D721Med (cell line): ENCODE results near the gene KIAA1755.

Experiments
- DNase-seq: peaks from one replicate; pipeline ENCODE4 v3.0.0; 2011; ENCODE audit warnings: low spot score; ENCODE audit not compliant: insufficient read length
- FAIRE-seq: peaks from 2 replicates; lab custom pipeline; 2011; peaks lifted over from hg19 to GRCh38; lab: Jason Lieb, UNC
- TF ChIP-seq, protein P1 (sequence below): IDR thresholded peaks from 2 replicates; pipeline ENCODE4 v1.5.1; 2012; ENCODE audit warnings: mild to moderate bottlenecking, control low read depth; ENCODE audit not compliant: insufficient read depth; ENCODE audit errors: missing control alignments

Gene KIAA1755

GRCh38 chr20:38179846-38180245 is 80.7 kb downstream of the KIAA1755 start:
- FAIRE-seq (no peak), DNase-seq (no peak)
- TF ChIP-seq, protein P1, sequence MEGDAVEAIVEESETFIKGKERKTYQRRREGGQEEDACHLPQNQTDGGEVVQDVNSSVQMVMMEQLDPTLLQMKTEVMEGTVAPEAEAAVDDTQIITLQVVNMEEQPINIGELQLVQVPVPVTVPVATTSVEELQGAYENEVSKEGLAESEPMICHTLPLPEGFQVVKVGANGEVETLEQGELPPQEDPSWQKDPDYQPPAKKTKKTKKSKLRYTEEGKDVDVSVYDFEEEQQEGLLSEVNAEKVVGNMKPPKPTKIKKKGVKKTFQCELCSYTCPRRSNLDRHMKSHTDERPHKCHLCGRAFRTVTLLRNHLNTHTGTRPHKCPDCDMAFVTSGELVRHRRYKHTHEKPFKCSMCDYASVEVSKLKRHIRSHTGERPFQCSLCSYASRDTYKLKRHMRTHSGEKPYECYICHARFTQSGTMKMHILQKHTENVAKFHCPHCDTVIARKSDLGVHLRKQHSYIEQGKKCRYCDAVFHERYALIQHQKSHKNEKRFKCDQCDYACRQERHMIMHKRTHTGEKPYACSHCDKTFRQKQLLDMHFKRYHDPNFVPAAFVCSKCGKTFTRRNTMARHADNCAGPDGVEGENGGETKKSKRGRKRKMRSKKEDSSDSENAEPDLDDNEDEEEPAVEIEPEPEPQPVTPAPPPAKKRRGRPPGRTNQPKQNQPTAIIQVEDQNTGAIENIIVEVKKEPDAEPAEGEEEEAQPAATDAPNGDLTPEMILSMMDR = no peak

- FAIRE-seq (no peak), DNase-seq (no peak)
- TF ChIP-seq, protein P1 = no peak
Observed at GRCh38 chr20:38178581-38178980, 82.0 kb downstream of the KIAA1755 start.

GRCh38 chr20:38178065-38178491 is 82.5 kb downstream of the KIAA1755 start:
- TF ChIP-seq, protein P1 = no peak
- DNase-seq (no peak), FAIRE-seq (no peak)

- no peak for DNase-seq
- TF ChIP-seq, protein P1 = no peak
- no peak for FAIRE-seq
Observed at GRCh38 chr20:38177201-38177600, 83.3 kb downstream of the KIAA1755 start.

- TF ChIP-seq, protein P1 = no peak
- FAIRE-seq (no peak), DNase-seq (no peak)
Observed at GRCh38 chr20:38175304-38176180, 85.0 kb downstream of the KIAA1755 start.

GRCh38 chr20:38173237-38174156 is 87.0 kb downstream of the KIAA1755 start:
- no peak for FAIRE-seq
- DNase-seq = no peak
- TF ChIP-seq, protein P1 = no peak
